ENCODE results near the gene STPG1.

GRCh38 chr1:24308365-24309015 is 105.1 kb downstream of the STPG1 start:
- no peak for TF ChIP-seq USF2 (CRISPR knock-in tag; IDR thresholded peaks at IDR 0.05)
- peak in 1 of 2 experiments; percentile 37; a peak in 3 of 4 replicates for TF ChIP-seq RAD21 (CRISPR knock-in tag; conservative IDR thresholded peaks at IDR 0.05 in 1 of 2, IDR thresholded peaks at IDR 0.05 in 1 of 2)
- TF ChIP-seq ATF4 (CRISPR knock-in tag; IDR thresholded peaks at IDR 0.05) = no peak
- no peak for TF ChIP-seq ZBED1 (IDR thresholded peaks at IDR 0.05)
- TF ChIP-seq ATF2 (CRISPR knock-in tag; IDR thresholded peaks at IDR 0.05) = no peak
- TF ChIP-seq SMARCE1 (IDR thresholded peaks at IDR 0.05) = no peak
- TF ChIP-seq CTCF (IDR thresholded peaks at IDR 0.05 in 2 of 3, conservative IDR thresholded peaks at IDR 0.05 in 1 of 3; ENCODE audit: insufficient read depth in 2 of 3, low read depth in 1 of 3, low read length in 3 of 3) = peak; percentile 35 to 44 (median 36); a peak in 4 of 6 replicates
- TF ChIP-seq POLR2AphosphoS5 (IDR thresholded peaks at IDR 0.05; ENCODE audit: control insufficient read depth, insufficient read depth, low read depth, low read length) = no peak
- no peak for TF ChIP-seq NFE2 (IDR thresholded peaks at IDR 0.05; ENCODE audit: low read depth)
- TF ChIP-seq POLR2A (conservative IDR thresholded peaks at IDR 0.05) = no peak
